GM21786 (cell line): ENCODE measurements around the gene GPATCH8.
"Not testable (repeated sequence)": the region's sequence is repeated elsewhere in the genome, so short reads cannot be mapped to it uniquely, and the experiment has no call there.

Experiments
- ATAC-seq: cut with Tn5 transposase; IDR thresholded peaks from one replicate; pipeline ENCODE4 v1.9.1; 2021; ENCODE audit not compliant: unreplicated experiment

Gene GPATCH8

DNA sequence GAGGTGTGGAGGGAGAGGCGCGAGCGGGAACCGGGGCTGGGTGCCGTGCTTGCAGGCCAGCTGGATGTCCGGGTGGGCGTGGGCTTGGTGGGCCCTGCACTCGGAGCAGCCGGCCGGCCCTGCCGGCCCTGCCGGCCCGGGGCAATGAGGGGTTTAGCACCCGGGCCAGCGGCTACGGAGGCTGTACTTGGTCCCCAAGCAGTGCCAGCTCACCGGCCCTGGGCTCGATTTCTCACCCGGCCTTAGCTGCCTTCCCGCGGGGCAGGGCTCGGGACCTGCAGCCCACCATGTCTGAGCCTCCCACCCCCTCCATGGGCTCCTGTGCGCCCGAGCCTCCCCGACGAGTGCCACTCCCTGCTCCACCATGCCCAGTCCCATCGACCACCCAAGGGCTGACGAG, 24.7 kb upstream of the GPATCH8 start:
- ATAC-seq = no peak

DNA sequence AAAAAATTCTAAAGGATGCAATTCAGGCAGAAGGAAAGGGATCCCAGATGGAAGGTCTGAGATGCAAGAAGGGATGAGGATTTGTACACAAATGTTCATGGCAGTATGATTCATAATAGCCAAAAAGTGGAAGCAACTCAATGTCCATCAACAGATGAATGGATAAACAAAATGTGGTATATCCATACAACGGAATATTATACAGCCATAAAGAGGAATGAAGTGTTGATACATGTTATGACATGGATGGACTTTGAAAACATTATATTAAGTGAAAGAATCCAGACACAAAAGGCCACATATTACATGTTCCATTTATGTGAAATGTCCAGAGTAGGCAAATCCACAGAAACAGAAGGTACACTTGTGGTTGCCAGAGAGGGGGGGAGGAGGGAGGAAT, 23.9 kb upstream of the GPATCH8 start:
- no peak for ATAC-seq

- no peak for ATAC-seq
These were observed 20.4 kb upstream of the GPATCH8 start for GRCh38 chr17:44523672-44523972.

- ATAC-seq = no peak
These were observed 19.9 kb upstream of the GPATCH8 start for GRCh38 chr17:44522883-44523671.

GRCh38 chr17:44518032-44518431, 14.8 kb upstream of the GPATCH8 start:
- ATAC-seq = no peak

DNA sequence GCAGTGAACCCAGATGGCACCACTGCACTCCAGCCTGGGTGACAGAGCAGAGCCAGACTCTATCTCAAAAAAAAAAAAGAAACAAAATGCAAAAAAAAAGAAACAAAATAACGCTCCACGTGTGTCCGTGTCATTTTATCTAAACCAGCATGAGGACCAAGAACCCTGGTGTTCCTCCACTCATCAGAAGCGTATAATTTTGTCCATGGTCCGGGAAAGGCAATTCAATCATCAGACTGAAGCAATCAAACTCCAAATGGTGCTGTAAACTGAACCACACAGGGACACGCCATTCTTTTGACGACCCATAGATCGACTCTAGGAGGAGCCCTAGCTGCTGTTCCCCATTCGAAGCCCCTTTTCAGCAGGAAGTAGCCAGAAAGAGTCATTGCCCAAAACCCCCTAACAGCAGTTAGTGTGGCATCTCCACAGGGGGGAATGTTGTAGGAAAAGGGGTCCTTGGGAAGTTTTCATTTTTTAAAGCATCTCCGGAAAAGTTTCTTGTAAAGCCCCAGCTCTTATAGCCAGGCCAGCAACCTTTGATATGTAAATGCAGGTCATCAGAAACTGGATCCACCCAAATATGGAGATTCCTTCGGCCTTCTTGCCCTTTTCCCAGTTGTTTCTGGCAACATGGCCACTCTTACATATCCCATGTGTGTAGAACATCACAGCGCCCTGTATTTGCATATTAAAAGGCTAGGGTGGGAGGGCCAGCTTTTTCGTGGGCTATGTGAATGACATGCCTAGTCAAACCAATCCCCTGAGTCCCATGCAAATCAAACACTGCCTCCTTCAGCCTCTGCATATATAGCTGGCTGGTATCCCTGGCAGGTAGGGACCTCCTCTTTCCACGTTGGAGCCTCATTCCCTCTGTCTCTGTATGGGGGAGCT, 8.3 kb upstream of the GPATCH8 start:
- not testable (repeated sequence) for ATAC-seq

GRCh38 chr17:44506939-44507604, 3.9 kb upstream of the GPATCH8 start:
- not testable (repeated sequence) for ATAC-seq

DNA sequence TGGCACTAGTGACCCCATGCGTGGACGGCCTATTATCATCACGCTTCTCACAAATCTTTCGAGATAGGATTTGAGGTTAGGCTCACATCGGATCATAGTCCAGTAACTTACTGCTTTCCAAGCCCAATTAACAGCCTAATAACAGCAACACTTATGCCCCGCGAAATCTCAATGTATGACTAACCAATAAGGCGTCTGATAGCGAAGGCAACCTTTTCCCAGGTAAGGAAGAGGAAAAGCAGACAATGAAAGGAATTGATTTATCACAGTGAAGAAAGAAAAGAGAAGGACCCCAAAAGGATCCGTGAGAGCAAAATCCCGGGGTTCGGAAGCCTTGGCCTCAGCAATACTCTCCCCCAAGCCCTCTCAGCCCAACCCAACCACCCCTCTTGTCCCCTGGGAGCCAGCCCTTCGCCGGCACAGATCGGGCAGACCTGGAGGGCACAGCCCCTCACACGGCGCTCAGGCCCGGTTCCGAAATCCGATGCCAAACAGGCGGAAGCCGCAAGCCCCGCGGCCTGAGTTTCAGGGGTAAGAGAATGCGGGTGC, 534 bp downstream of the GPATCH8 start:
- ATAC-seq = peak; percentile 27

- ATAC-seq = no peak
These were observed 1.3 kb downstream of the GPATCH8 start for GRCh38 chr17:44501866-44502375.

GRCh38 chr17:44499722-44500121, 3.5 kb downstream of the GPATCH8 start:
- no peak for ATAC-seq

GRCh38 chr17:44496815-44497214, 6.4 kb downstream of the GPATCH8 start:
- ATAC-seq = no peak

GRCh38 chr17:44493339-44493738, 9.9 kb downstream of the GPATCH8 start:
- ATAC-seq = no peak

GRCh38 chr17:44492706-44493272, 10.4 kb downstream of the GPATCH8 start:
- ATAC-seq = no peak

DNA sequence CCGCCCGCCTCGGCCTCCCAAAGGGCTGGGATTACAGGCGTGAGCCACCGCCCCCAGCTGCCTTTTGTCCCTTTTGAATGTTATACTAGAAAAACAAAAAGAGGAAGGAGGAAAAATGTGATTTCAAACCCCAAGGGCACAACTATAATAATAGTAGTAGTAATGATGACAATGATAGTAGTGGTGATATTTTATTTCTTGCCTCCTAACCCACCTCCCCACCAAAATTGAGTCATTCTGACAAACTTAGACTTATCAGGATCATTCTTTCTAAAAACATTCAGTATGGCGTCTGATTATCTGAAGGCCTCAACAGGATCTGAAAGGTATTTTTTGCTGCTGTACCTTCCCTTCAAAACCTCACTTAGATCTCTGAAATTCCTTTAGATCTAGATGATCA, 13.6 kb downstream of the GPATCH8 start:
- ATAC-seq = no peak

- no peak for ATAC-seq
These were observed 16.0 kb downstream of the GPATCH8 start for GRCh38 chr17:44487170-44487569.

- no peak for ATAC-seq
These were observed 29.8 kb downstream of the GPATCH8 start for GRCh38 chr17:44473367-44473766.

- ATAC-seq = no peak
These were observed 33.5 kb downstream of the GPATCH8 start for GRCh38 chr17:44469676-44470075.

- no peak for ATAC-seq
These were observed 36.1 kb downstream of the GPATCH8 start for GRCh38 chr17:44467108-44467507.

- ATAC-seq = no peak
These were observed 36.9 kb downstream of the GPATCH8 start for GRCh38 chr17:44466339-44466738.

GRCh38 chr17:44465897-44466296, 37.3 kb downstream of the GPATCH8 start:
- ATAC-seq = no peak

DNA sequence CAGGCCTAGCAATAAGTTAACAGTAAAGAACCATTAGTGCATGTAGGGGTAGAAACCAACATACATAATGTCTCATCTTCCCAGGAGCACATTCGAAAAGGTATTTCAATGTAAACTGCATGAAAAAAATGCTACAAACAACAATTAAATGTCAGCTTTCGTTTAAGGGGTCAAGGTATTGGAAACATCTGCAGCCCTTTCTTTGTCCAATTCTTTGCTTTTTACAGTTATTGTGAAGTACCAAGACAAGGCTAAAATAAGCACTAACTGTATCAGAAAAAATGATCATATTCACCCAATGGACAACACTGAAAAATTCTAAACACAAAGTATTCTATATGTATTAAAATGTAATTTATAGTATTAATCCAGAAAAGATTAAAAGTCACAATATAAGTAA, 37.9 kb downstream of the GPATCH8 start:
- ATAC-seq = no peak
